HG03342 (cell line): ENCODE data around the gene NCR3LG1.

Experiments
- ATAC-seq: cut with Tn5 transposase; IDR thresholded peaks from one replicate; pipeline ENCODE4 v1.9.1; 2021; ENCODE audit warnings: mild to moderate bottlenecking, moderate library complexity; ENCODE audit not compliant: unreplicated experiment

The NCR3LG1 gene

DNA sequence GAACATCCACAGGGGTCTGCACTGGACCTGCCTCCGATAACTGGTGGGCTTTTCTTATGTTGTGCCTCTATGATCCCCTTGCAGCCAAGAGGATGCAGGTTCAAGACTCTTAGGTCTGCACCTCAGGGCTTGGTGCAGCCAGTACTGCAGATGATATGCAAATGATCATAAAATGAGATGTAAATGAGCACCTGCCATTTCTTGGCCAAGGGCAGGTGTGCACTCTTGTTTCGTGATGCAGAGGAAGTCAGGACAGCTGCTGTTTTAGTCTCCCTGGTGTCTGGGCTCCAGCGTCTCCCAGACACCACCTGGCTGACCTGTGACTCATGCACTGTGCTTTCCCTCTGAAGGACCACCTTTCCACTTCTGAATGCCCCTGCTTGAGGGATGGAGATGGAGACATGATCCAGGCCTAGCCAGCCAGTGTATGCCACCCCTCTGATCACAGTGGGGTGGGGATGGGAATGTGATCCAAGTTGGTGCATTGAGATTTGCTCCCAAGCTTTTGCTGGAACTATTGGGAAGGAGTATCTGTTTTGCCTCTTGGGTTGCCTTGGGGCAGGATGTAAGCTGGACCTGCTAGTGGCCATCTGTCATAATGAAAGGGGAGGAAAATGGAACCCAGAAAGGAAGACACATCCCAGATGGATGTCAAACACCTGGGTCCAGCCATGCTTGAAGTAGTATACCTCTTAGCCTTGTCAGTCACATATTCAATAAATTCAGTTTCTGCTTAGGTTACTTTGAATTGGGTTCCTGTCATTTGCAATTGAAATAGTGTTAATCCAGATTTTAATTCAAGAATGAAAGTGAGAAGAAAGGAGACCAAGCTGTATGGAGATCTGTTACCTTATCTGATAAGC lies 40.1 kb downstream of the NCR3LG1 start:
- ATAC-seq = no peak

DNA sequence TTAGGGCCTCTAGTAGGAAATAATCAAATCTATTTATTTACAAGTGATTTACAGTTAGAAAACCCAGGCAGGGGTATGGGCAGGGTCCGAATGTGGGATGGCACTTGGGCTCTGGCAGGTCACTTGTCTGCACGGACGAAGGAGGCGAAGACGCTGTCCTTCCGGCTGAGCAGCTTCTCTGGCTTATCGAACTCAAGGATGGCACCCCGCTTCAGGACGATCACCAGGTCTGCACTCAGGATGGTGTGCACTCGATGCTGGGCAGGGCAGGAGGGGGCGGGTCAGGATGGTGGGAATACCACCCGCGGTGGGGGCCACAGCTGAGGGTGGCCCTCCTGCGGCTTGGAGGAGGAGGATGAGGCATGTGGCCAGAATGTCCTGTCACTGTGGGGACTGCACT lies 41.3 kb downstream of the NCR3LG1 start:
- ATAC-seq = no peak

DNA sequence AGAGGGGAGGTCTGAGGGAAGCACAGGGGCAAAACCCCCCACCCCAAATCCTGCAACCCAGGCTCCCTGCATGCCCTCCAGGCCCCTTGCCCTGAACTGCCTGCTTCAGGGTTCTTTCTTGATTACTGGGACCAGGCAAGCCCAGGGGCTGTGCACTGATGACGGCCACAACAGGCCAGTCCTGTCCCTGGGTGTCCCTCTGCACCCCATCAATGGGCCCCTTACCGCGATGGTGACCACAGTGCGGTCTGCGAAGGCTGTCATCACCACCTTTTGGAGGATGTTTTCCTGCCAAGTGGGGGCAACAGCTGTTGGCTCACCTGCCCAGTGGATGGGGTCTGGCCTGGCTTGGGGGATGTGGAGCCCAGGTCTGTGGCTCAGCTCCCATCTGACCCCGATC lies 41.9 kb downstream of the NCR3LG1 start:
- no peak for ATAC-seq

DNA sequence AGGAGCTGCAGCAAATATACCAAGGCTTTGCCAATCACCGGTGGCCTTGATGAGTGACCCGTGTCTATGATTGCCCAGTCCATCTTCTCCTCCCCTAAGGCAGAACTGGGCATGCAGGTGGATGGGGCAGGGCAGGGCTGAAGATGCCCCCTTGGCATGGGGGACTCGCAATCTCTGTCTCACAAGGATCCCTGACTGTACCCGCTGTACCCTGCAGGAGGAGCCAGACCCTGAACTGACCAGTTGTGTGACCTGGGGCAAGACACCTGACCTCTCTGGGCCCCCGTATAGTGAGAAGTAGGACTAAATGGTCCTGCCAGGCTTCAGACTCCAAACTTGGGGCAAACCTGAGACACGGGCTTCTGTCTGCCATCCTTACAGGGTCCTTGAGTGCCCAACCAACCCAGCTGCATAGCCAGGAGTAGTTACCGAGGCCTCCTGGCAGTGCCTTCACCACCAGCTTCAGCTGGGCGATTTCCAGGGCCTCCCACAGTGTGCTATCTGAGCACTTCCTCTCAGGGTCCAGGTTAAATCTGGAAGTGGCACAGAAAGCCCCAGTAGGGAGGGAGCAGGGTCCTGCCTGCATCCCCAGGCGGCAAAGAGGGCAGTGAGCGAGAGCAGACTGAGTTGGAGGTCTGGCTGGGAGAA lies 43.3 kb downstream of the NCR3LG1 start:
- ATAC-seq = no peak

DNA sequence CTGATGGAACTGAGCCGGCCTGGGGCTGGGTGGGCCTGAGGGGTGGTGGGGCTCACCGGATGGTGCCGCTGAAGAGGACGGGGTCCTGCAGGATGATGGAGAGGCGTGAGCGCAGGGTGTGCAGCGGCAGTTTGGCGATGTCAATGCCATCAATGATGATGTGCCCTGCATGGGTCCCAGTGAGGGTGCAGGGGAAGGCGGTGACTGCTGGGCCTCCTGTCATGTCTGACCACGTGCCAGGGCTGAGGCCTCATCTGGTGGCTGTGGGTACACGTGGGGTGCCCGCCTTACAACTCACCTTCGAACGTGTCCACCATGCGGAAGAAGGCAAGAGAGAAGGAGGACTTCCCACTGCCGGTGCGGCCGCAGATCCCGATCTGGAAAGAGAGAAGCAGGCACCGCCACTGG lies 44.0 kb downstream of the NCR3LG1 start:
- no peak for ATAC-seq

DNA sequence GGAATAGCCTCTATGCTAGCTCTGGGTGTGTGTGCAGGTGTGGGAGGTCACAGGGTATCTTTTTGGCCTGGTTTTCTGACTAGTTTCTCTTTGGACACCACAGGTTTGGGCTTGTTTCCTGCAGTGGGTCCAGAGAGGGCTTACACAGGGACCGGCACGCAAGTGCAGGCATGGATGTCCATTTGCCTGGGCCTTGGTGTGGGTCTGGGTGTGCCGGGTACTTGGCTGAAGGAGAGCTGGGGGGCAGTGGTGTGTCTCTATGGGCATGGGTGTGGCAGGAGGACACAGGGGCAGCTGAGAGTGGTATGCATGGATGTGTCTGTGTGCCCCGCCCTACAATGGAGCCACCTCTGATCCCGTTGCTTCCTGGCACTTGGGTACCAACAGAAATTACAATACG lies 44.4 kb downstream of the NCR3LG1 start:
- no peak for ATAC-seq

DNA sequence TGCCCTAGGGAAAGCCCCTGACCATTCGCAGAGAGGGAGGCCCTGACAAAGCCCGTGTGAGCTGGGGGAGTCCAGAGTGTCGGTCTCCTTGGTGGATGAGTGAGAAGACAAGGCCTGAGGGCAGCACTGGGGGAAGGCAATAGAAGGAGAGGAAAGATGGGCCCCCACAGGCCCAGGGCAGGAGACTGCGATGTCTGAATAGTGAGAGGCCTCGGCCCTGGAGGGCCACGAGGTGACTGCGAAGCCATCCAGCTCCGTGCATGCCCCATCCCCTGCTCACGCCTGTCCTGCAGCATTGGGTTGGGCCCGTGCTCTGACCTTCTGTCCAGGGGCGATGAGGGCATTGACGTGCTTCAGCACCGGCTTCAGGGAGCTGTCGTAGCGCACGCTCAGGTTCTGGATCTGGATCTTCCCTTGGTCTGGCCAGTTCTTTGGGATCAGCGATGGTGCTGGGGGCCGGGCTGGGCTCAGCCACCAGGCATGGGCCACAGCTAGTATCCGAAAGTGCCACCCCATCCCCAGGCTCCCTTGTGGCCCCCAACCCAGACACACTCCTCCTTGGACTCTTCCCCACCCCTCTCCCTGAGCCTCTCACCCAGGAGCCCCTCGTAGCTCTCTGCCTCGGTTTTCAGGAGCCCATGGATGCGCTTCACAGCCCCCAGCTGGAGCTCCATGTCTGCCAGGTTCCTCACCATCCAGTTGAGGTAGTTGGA lies 45.2 kb downstream of the NCR3LG1 start:
- no peak for ATAC-seq

DNA sequence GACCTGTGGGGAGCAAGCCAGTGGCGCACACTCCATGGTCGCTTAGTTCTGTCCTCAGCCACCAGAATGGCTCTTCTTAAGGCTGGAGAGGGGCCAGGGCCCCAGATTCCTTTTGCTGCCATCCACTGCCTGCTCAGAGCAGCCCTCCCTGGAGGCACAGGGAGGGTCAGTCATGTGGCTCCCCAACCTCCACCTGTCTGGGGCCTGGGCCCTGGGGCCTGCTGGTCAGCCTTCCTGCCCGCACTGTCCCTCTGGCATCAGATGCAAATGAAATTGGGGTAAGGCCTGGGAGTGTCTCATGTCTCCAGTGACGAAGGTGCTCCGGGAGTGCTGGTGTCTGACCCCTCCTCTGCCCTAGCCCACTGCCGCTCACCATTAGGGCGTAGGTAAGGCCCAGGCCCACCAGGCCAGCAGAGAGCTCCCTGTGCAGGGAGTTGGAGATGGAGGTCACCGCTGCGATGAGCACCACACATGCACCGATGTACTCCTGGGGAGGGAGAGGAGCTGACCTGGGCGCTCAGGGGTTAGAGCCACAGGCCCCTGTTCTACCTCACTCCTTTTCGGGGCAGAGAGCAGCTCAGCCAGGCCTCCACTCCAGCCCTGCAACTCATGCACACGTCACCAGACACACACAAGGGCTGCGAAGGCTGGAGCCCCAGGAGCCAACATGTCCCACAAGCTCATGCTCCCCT lies 45.9 kb downstream of the NCR3LG1 start:
- no peak for ATAC-seq

DNA sequence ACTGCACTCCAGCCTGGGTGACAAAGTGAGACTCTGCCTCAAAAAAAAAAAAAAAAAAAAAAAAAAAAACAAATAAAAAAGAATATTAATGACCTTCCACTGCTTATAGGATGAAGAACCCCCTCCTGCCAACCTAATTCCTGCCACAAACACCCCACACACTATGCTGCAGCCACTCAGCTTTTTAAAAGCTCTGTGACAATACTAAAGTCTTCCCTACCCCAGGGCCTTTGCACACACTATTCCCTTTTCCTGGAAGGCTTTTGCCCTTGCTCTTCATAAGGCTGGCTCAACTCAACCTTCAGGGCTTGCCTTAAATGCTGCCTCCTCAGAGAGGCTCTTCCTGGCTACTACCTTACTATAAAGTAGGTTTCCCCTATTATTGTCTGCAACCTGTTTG lies 47.6 kb downstream of the NCR3LG1 start:
- ATAC-seq = no peak

DNA sequence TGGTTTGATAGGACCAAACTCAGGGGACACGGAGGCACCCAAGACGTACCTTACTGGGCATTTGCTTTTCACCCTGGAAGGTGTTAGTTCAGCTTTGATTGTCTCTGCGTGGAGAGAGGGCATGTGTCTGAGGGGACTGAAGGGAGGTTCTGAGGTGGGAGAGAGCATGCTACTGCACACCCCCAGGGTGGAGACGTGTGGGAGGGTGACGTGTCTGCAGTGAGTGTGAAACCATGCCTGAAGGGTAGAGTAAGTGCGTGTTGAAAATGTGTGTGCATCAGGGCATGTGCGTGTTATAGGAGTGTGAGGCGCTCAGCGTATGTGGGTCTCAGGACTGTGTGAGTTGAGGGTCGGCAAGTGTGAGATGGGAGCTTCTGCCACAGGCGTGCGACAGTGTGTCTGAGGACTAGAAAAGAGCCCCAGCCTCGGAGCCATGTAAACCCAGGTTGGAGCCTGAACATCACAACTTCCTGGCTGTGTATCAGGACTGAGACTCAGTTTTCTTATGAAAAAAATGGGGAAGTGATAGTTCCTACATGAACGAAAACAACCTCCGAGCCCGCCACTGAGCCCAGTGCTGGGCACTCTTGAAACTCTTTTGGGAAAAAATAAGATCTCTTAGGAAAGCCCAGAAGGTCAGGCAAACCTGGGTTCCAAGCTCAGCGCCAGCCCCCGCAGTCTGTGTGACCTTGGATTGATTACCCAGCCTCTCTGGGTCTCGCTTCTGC lies 48.6 kb downstream of the NCR3LG1 start:
- peak; percentile 60 for ATAC-seq

DNA sequence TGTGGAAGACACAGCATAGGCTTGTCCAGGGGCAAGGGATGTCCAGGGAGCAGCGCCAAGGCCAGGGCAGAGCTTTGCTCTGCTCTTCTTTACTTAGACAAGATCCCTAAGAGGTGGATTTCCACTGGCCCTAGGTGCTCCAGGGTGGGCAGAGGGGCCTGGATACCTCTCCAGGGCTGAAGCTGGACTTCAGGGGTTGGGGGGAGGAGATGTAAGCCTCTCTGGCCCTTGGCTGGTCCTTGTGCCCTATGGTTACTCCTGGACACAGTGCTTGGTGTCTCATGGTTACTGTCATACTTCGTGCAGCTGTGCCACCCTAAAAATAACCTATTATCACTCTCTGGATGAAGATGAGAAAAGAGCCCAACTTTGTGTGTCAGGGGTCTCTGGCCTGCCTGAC lies 49.7 kb downstream of the NCR3LG1 start:
- no peak for ATAC-seq

DNA sequence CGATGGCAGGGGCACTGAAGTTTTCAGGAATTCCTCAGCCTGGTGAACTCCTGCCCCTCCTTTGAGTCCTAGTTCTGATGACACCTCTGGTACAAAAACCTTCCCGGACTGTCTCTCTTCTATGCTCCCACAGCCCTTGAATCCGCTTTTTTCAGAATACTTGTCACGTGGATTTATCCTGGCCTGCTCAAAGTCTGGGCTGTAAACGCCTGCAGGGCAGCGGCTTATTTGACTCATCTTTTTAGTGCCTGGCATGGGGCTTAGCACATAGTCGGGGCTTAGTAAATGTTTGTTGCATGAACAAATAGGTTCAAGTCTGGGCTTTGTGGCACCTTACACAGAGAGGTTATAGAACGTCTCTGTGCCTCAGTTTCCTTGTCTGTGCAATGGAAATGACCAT lies 50.2 kb downstream of the NCR3LG1 start:
- no peak for ATAC-seq

DNA sequence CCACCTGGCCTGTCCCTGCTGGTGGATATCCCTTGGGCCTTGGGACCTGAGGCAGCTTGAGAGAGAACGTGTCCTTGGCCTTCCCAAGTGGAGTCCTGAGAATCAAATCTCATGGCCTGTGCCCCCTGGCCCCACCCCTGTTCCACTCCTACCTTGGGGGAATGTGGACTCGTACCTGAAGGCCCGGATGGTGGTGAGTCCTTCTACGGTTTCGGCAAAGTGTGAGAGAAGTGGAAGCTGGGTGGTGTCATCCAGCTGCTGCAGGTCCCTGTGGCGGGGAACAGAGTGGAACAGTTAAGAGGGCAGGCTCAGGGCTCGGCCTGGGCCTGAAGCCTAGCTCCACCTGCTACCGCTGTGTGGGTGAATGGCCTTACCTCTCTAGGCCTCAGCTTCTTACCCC lies 50.9 kb downstream of the NCR3LG1 start:
- no peak for ATAC-seq

DNA sequence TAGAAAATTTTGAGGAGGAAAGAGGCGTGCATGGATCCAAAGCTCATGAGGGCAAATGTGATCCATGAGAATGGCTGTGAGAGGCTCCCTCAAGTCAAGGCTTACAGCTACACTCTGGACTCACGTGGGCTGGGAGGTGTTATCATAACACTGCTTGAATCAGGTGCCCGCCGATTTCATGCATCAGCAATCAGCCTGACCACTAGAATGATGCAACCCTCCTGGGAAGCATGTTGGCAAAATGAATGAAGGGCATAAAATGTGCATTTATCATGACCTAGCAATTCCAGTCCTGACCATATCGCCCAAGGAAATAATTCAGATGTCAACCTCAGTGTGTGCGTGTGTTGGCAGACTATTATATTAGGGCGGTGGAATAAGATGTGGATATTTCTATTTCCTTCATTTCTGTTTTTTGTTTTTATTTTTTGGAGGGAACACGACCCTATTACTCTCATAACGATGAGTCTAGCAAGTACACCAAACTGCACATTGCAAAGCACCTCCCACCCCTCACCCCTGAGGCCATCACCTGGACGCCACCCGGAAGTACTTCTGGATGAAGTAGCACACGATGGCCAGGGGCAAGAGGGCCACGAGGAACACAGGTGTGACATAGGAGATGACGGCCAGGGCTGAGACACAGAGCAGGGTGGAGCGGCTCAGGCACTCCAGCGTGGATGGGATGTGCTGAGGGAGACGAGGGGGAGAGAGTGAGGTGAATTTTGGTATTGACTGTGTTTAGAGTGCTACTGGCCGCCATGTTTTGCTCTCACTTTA lies 52.6 kb downstream of the NCR3LG1 start:
- ATAC-seq = no peak

DNA sequence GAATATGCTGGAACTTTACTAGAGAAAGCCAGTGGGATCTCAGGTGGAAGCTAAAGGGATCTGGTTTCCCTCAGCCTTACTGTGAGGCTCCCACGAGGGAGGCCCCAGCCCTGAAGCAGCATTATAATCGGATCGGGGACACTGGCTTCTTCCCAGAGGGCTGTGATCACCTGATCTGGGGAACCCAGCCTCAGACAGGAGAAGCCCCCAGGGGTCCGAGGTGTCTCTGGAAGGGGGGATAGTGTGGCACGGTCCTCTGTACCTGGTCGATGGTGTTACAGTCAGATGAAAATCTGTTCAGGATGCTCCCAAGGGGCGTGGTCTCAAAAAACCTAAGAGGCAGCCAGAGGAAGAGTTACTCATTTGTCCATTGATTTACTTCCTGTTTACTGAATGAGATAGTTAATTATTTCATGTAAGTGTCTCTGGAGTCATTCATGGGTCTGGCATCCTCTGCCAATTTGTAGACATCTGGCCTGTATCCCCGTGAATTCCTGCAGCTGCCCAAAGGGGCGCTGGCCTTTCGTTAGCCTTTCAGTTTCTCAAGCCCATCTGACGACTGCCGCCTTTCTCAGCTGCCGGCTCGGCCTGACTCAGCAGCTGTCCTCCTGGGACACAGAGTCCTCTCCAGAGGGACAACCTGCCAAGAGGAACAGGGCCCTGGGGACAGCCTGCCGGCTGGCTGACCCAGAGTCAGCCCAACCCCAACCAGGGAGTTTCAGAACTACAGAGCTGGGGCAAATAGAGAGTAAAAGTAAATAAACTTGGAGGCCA lies 53.8 kb downstream of the NCR3LG1 start:
- no peak for ATAC-seq

DNA sequence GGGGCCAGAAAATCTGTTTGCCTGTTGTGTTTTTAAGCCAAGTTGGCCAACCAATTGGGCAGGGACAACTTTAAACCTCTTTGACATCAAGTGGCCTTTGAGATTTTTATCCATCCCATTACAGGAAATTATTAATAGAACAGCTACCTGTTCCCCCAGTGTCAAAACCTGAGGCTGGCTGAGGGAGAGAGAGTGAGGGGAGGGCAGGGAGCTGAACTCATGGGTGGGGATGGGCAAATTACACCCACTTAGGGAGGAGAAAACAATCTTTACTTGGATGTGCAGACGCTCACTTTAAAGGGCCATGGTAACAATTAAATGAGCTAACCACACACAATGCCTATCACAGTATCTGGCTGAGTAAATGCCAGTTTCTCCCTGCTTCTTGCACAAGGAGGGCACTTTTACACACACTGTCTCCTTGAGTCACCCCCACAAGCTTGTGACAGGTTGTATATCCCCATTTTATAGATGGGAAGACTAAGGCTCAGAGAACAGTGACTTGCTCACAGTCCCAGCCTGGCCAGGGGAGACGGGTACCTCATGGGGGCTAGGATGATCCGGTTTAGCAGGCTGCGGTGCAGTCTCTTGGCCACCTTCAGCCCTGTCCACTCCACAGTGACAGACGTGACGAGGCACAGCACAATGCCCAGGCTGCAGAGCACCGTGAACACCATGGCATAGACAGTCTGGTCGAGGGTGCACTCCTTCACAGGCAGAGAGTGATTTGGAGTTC lies 54.6 kb downstream of the NCR3LG1 start:
- ATAC-seq = no peak

DNA sequence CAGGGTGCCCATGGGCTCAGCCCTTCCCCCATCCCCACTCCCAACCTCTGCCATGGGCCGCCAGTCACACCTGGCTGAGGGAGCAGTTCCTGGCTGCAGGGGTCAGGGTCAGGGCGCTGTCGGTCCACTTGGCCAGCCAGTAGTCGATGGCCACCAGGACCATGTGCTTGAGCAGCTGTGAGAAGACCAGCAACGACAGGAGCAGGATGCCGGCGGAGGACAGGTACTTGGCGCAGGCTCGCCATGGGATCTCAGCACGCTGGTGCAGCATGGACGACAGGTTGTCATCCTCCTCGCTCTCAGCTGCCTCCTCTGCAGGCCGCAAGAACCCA lies 55.2 kb downstream of the NCR3LG1 start:
- no peak for ATAC-seq

DNA sequence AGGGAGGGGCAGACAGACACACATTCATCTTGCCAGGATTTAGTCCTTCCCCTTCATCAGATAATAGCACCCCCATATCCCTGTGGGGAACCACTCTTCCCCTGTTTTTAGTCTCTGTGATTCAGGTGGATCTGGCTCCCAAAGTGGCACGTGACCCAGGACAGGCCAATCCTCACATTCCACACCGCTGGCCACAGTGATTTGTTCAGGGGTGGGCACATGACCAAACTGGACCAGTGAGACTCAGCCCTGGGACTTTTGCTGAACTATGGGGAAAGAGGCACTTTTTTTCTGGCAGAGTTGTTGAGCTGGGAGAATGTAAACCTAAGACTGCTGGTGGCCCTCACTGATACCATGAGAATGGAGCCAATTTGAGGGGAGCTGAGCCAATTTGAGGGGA lies 56.0 kb downstream of the NCR3LG1 start:
- ATAC-seq = no peak

DNA sequence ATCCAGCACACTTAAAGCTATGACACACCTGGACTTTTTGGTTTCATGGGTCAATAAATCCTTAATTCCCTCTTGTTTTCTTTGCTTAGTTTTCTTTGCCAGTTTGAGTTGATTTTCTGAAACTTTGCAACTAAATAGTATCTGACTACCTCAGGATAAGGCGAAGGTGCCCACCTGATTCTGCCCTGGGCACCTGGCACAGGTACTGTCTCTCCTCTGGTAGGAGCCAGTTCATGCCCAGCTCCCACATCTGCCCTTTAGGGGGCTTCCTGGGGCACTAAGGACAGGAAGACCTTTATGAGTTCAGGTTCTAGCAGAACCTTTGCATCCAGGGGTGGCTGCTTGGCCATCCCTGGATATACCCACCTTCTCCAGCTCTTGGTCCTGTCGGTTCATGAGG lies 56.4 kb downstream of the NCR3LG1 start:
- no peak for ATAC-seq
